ENCODE measurements around the gene AKAP5.

The AKAP5 gene

GRCh38 chr14:64468451-64468850 lies 3.2 kb downstream of the AKAP5 start:
- peaks cover 7% of the 10 kb centered on the region for H3K79me1 ChIP-seq (replicated peaks; ENCODE audit: low read length, poor library complexity, severe bottlenecking)
- H3K27me3 ChIP-seq (ENCODE audit: control insufficient read depth in 1 of 2, insufficient read depth in 1 of 2, low read length in 2 of 2) = no peaks in the 10 kb centered on the region
- H2BK5ac ChIP-seq (ENCODE audit: low read depth, low read length, poor library complexity, severe bottlenecking) = no peak overlapping the region
- no peak for DNase-seq
- 49% methylated on average over 3 of the region's 3 CpGs for WGBS
- H3K4me1 ChIP-seq (ENCODE audit: control insufficient read depth, insufficient read depth, low read depth, low read length) = peaks cover 2% of the 10 kb centered on the region
- H3K4me2 ChIP-seq (ENCODE audit: low read length, poor library complexity, severe bottlenecking) = no peak overlapping the region
- no peak overlapping the region for H3K27ac ChIP-seq (ENCODE audit: low read length, poor library complexity, severe bottlenecking)
- H2BK120ac ChIP-seq (ENCODE audit: low read depth, low read length) = no peak overlapping the region
- H4K8ac ChIP-seq (ENCODE audit: low read length) = no peak overlapping the region
- no peak overlapping the region for H2AFZ ChIP-seq (ENCODE audit: low read depth, low read length)
- no peak overlapping the region for H2BK15ac ChIP-seq (ENCODE audit: low read depth, poor library complexity, severe bottlenecking)
- H3K9ac ChIP-seq (ENCODE audit: low read length) = no peak overlapping the region
- no peaks in the 10 kb centered on the region for H3K9me3 ChIP-seq (ENCODE audit: control insufficient read depth, low read length)
- H3K36me3 ChIP-seq (ENCODE audit: control insufficient read depth in 1 of 2, insufficient read depth in 2 of 2, low read depth in 1 of 2, low read length in 2 of 2) = no peaks in the 10 kb centered on the region
- no peak overlapping the region for H2AK5ac ChIP-seq (ENCODE audit: low read length, severe bottlenecking)
- no peak overlapping the region for H3K14ac ChIP-seq (ENCODE audit: low read length in 2 of 2)
- no peak overlapping the region for H4K91ac ChIP-seq (ENCODE audit: low read length)
- no peak overlapping the region for H3K4me3 ChIP-seq (ENCODE audit: insufficient read depth in 1 of 2, low read depth in 1 of 2, low read length in 2 of 2)
- no peak overlapping the region for H3K23ac ChIP-seq (ENCODE audit: low read length in 2 of 2)
- no peak overlapping the region for H3K4ac ChIP-seq (ENCODE audit: low read depth in 1 of 2, low read length in 2 of 2)
- no peak overlapping the region for H3K18ac ChIP-seq (ENCODE audit: low read depth in 1 of 2, low read length in 2 of 2)
- no peak overlapping the region for H2BK12ac ChIP-seq (ENCODE audit: low read length in 2 of 2)

GRCh38 chr14:64474041-64474440 lies 8.7 kb downstream of the AKAP5 start:
- H3K27ac ChIP-seq (ENCODE audit: low read length, poor library complexity, severe bottlenecking) = no peak overlapping the region
- H3K27me3 ChIP-seq (ENCODE audit: control insufficient read depth in 1 of 2, insufficient read depth in 1 of 2, low read length in 2 of 2) = no peaks in the 10 kb centered on the region
- no peaks in the 10 kb centered on the region for H3K36me3 ChIP-seq (ENCODE audit: control insufficient read depth in 1 of 2, insufficient read depth in 2 of 2, low read depth in 1 of 2, low read length in 2 of 2)
- 48% methylated on average over 2 of the region's 2 CpGs for WGBS
- H3K9me3 ChIP-seq (ENCODE audit: control insufficient read depth, low read length) = no peaks in the 10 kb centered on the region
- no peak overlapping the region for H3K14ac ChIP-seq (ENCODE audit: low read length in 2 of 2)
- H2BK12ac ChIP-seq (ENCODE audit: low read length in 2 of 2) = no peak overlapping the region
- H2AK5ac ChIP-seq (ENCODE audit: low read length, severe bottlenecking) = peak overlapping the region; percentile 70
- H3K9ac ChIP-seq (ENCODE audit: low read length) = no peak overlapping the region
- H3K4ac ChIP-seq (ENCODE audit: low read depth in 1 of 2, low read length in 2 of 2) = no peak overlapping the region
- no peak overlapping the region for H3K23ac ChIP-seq (ENCODE audit: low read length in 2 of 2)
- no peak overlapping the region for H2BK5ac ChIP-seq (ENCODE audit: low read depth, low read length, poor library complexity, severe bottlenecking)
- no peak overlapping the region for H3K18ac ChIP-seq (ENCODE audit: low read depth in 1 of 2, low read length in 2 of 2)
- H2BK120ac ChIP-seq (ENCODE audit: low read depth, low read length) = no peak overlapping the region
- no peak overlapping the region for H2AFZ ChIP-seq (ENCODE audit: low read depth, low read length)
- H4K91ac ChIP-seq (ENCODE audit: low read length) = no peak overlapping the region
- H3K79me1 ChIP-seq (replicated peaks; ENCODE audit: low read length, poor library complexity, severe bottlenecking) = peaks cover 8% of the 10 kb centered on the region
- no peak overlapping the region for H3K4me2 ChIP-seq (ENCODE audit: low read length, poor library complexity, severe bottlenecking)
- H4K8ac ChIP-seq (ENCODE audit: low read length) = no peak overlapping the region
- no peak for DNase-seq
- H3K4me1 ChIP-seq (ENCODE audit: control insufficient read depth, insufficient read depth, low read depth, low read length) = peaks cover 2% of the 10 kb centered on the region
- H2BK15ac ChIP-seq (ENCODE audit: low read depth, poor library complexity, severe bottlenecking) = no peak overlapping the region
- H3K4me3 ChIP-seq (ENCODE audit: insufficient read depth in 1 of 2, low read depth in 1 of 2, low read length in 2 of 2) = no peak overlapping the region

- Histone ChIP-seq H4K91ac (ENCODE audit: low read length) (no peak overlapping the region), H2AFZ (ENCODE audit: low read depth, low read length) (no peak overlapping the region)
Observed at GRCh38 chr14:64474698-64475097, 9.4 kb downstream of the AKAP5 start.

GRCh38 chr14:64475585-64476273 lies 10.4 kb downstream of the AKAP5 start:
- DNase-seq = no peak
- H4K8ac ChIP-seq (ENCODE audit: low read length) = no peak overlapping the region
- peaks cover 3% of the 10 kb centered on the region for H3K4me1 ChIP-seq (ENCODE audit: control insufficient read depth, insufficient read depth, low read depth, low read length)
- no peak overlapping the region for H3K18ac ChIP-seq (ENCODE audit: low read depth in 1 of 2, low read length in 2 of 2)
- no peaks in the 10 kb centered on the region for H3K9me3 ChIP-seq (ENCODE audit: control insufficient read depth, low read length)
- no peak overlapping the region for H2BK5ac ChIP-seq (ENCODE audit: low read depth, low read length, poor library complexity, severe bottlenecking)
- H4K91ac ChIP-seq (ENCODE audit: low read length) = no peak overlapping the region
- H2BK15ac ChIP-seq (ENCODE audit: low read depth, poor library complexity, severe bottlenecking) = no peak overlapping the region
- no peak overlapping the region for H3K14ac ChIP-seq (ENCODE audit: low read length in 2 of 2)
- no peak overlapping the region for H3K4me3 ChIP-seq (ENCODE audit: insufficient read depth in 1 of 2, low read depth in 1 of 2, low read length in 2 of 2)
- H3K4me2 ChIP-seq (ENCODE audit: low read length, poor library complexity, severe bottlenecking) = no peak overlapping the region
- peaks cover 7% of the 10 kb centered on the region for H3K79me1 ChIP-seq (replicated peaks; ENCODE audit: low read length, poor library complexity, severe bottlenecking)
- no peak overlapping the region for H2AFZ ChIP-seq (ENCODE audit: low read depth, low read length)
- H3K9ac ChIP-seq (ENCODE audit: low read length) = no peak overlapping the region
- H2BK12ac ChIP-seq (ENCODE audit: low read length in 2 of 2) = no peak overlapping the region
- H3K23ac ChIP-seq (ENCODE audit: low read length in 2 of 2) = no peak overlapping the region
- no peak overlapping the region for H2AK5ac ChIP-seq (ENCODE audit: low read length, severe bottlenecking)
- no peak overlapping the region for H3K4ac ChIP-seq (ENCODE audit: low read depth in 1 of 2, low read length in 2 of 2)
- 93% methylated on average over 6 of the region's 8 CpGs for WGBS
- no peak overlapping the region for H3K27ac ChIP-seq (ENCODE audit: low read length, poor library complexity, severe bottlenecking)
- no peaks in the 10 kb centered on the region for H3K27me3 ChIP-seq (ENCODE audit: control insufficient read depth in 1 of 2, insufficient read depth in 1 of 2, low read length in 2 of 2)
- no peak overlapping the region for H2BK120ac ChIP-seq (ENCODE audit: low read depth, low read length)
- no peaks in the 10 kb centered on the region for H3K36me3 ChIP-seq (ENCODE audit: control insufficient read depth in 1 of 2, insufficient read depth in 2 of 2, low read depth in 1 of 2, low read length in 2 of 2)

More at GRCh38 chr14:64474698-64475097, 9.4 kb downstream of the AKAP5 start:
- H2AK5ac ChIP-seq (ENCODE audit: low read length, severe bottlenecking) = no peak overlapping the region
- no peak overlapping the region for H2BK12ac ChIP-seq (ENCODE audit: low read length in 2 of 2)
- H3K4me1 ChIP-seq (ENCODE audit: control insufficient read depth, insufficient read depth, low read depth, low read length) = peaks cover 3% of the 10 kb centered on the region
- H3K23ac ChIP-seq (ENCODE audit: low read length in 2 of 2) = no peak overlapping the region
- DNase-seq = no peak
- H3K27ac ChIP-seq (ENCODE audit: low read length, poor library complexity, severe bottlenecking) = no peak overlapping the region
- no peak overlapping the region for H4K8ac ChIP-seq (ENCODE audit: low read length)
- H3K9me3 ChIP-seq (ENCODE audit: control insufficient read depth, low read length) = no peaks in the 10 kb centered on the region
- H3K14ac ChIP-seq (ENCODE audit: low read length in 2 of 2) = no peak overlapping the region
- H3K79me1 ChIP-seq (replicated peaks; ENCODE audit: low read length, poor library complexity, severe bottlenecking) = peaks cover 8% of the 10 kb centered on the region
- no peak overlapping the region for H2BK5ac ChIP-seq (ENCODE audit: low read depth, low read length, poor library complexity, severe bottlenecking)
- no peak overlapping the region for H3K18ac ChIP-seq (ENCODE audit: low read depth in 1 of 2, low read length in 2 of 2)
- H3K36me3 ChIP-seq (ENCODE audit: control insufficient read depth in 1 of 2, insufficient read depth in 2 of 2, low read depth in 1 of 2, low read length in 2 of 2) = no peaks in the 10 kb centered on the region
- H3K4me2 ChIP-seq (ENCODE audit: low read length, poor library complexity, severe bottlenecking) = no peak overlapping the region
- no peaks in the 10 kb centered on the region for H3K27me3 ChIP-seq (ENCODE audit: control insufficient read depth in 1 of 2, insufficient read depth in 1 of 2, low read length in 2 of 2)
- WGBS = 82% methylated on average over 3 of the region's 4 CpGs
- H2BK15ac ChIP-seq (ENCODE audit: low read depth, poor library complexity, severe bottlenecking) = no peak overlapping the region
- H3K9ac ChIP-seq (ENCODE audit: low read length) = no peak overlapping the region
- H2BK120ac ChIP-seq (ENCODE audit: low read depth, low read length) = no peak overlapping the region
- H3K4me3 ChIP-seq (ENCODE audit: insufficient read depth in 1 of 2, low read depth in 1 of 2, low read length in 2 of 2) = no peak overlapping the region
- no peak overlapping the region for H3K4ac ChIP-seq (ENCODE audit: low read depth in 1 of 2, low read length in 2 of 2)
